H1 (cell line): ENCODE measurements around the gene COL5A1.

Experiments
- ATF3 ChIP-seq: IDR thresholded peaks from 2 replicates; pipeline ENCODE4 v1.6.1; 2011; ENCODE audit warnings: low read depth, mild to moderate bottlenecking, low read length; ENCODE audit not compliant: insufficient read depth
- CBX8 ChIP-seq: fragments of 300-800, 300-1000 bp; sonication (generic); IDR thresholded peaks from 2 replicates; pipeline ENCODE4 v1.7.1; 2016; ENCODE audit warnings: low read depth, low read length, borderline replicate concordance
- CTCF ChIP-seq, 3 experiments: IDR thresholded peaks; 1 replicate in 2 of 3; 2 replicates in 1 of 3; pipeline versions ENCODE4 v1.5.1 to v1.6.1; 2011; ENCODE audit warnings: low read length in 3 of 3, mild to moderate bottlenecking in 3 of 3, inconsistent platforms in 2 of 3, low read depth in 1 of 3, moderate library complexity in 1 of 3; ENCODE audit not compliant: insufficient read depth in 1 of 3; ENCODE audit errors: control extremely low read depth in 1 of 3
- POLR2A ChIP-seq, 2 experiments: IDR thresholded peaks; 1 replicate in 1 of 2; 2 replicates in 1 of 2; pipeline ENCODE4 v1.6.1; 2011; ENCODE audit warnings: low read depth in 2 of 2, low read length in 2 of 2, mild to moderate bottlenecking in 2 of 2; ENCODE audit errors: control extremely low read depth in 1 of 2
- YY1 ChIP-seq: IDR thresholded peaks from 2 replicates; pipeline ENCODE4 v1.6.1; 2011; ENCODE audit warnings: low read depth, mild to moderate bottlenecking, low read length

GRCh38 chr9:134835987-134836386 is 194.4 kb downstream of the COL5A1 start:
- no peak for TF ChIP-seq YY1
- TF ChIP-seq ATF3, result no peak
- no peak for TF ChIP-seq POLR2A (IDR thresholded peaks at IDR 0.05; ENCODE audit: control extremely low read depth in 1 of 2, low read depth in 2 of 2, low read length in 2 of 2)
- TF ChIP-seq CBX8, result no peak
- no peak for TF ChIP-seq CTCF (IDR thresholded peaks at IDR 0.05; ENCODE audit: control extremely low read depth in 1 of 3, insufficient read depth in 1 of 3, low read depth in 1 of 3, low read length in 3 of 3)
